K562 (cell line): ENCODE data around the gene POLR2H. TPM values are rescaled to one million over a fixed set of nuclear protein-coding genes. Genes with fewer than 3 reads are reported as not detected.

Source experiments
- BRD9 ChIP-seq: fragments of 450-650 bp; IDR thresholded peaks from 2 replicates; pipeline ENCODE4 v1.6.1; 2018; ENCODE audit warnings: low read depth; ENCODE audit not compliant: partially characterized antibody
- CEBPG ChIP-seq, 3 experiments: fragments of 200-800 bp in 1 of 3; sonication (Bioruptor generic) in 1 of 3; sonication (generic) in 1 of 3; formaldehyde crosslinking in 1 of 3; IDR thresholded peaks in 2 of 3; conservative IDR thresholded peaks in 1 of 3; 2 replicates each; pipeline versions ENCODE4 v1.6.1 to v1.8.0; 2016 to 2022; ENCODE audit warnings: missing compliant biosample characterization in 2 of 3, missing genetic modification characterization in 2 of 3, mild to moderate bottlenecking in 1 of 3, missing genetic modification reagents in 1 of 3
- DIDO1 ChIP-seq: fragments of 450-650 bp; IDR thresholded peaks from 2 replicates; pipeline ENCODE4 v1.6.1; 2016; ENCODE audit warnings: low read depth, missing biosample characterization, missing genetic modification characterization
- FUS ChIP-seq: fragments of 200-400 bp; formaldehyde crosslinking; optimal IDR thresholded peaks from 2 replicates; pipeline ENCODE3; 2017; ENCODE audit warnings: low read depth, low read length
- MCM3 ChIP-seq: fragments of 450-650 bp; IDR thresholded peaks from 2 replicates; pipeline ENCODE4 v1.6.1; 2016
- MECOM ChIP-seq: fragments of 250-450 bp; sonication (Bioruptor Pico); IDR thresholded peaks from 2 replicates; pipeline ENCODE4 v1.8.0; 2022; ENCODE audit warnings: inconsistent platforms
- NFXL1 ChIP-seq: fragments of 450-650 bp; formaldehyde crosslinking; IDR thresholded peaks from 2 replicates; pipeline ENCODE4 v1.4.0; 2021; ENCODE audit warnings: mild to moderate bottlenecking
- NR2C2 ChIP-seq, 2 experiments: fragments of 200-800 bp in 1 of 2; sonication (Bioruptor generic) in 1 of 2; sonication (generic) in 1 of 2; formaldehyde crosslinking in 1 of 2; IDR thresholded peaks; 2 replicates each; pipeline versions ENCODE4 v1.6.1 to v1.8.0; 2016 to 2022; ENCODE audit warnings: mild to moderate bottlenecking in 1 of 2, missing compliant biosample characterization in 1 of 2, missing genetic modification characterization in 1 of 2, missing genetic modification reagents in 1 of 2
- PHB2 ChIP-seq: fragments of 450-650 bp; IDR thresholded peaks from 2 replicates; pipeline ENCODE4 v1.6.1; 2017; ENCODE audit warnings: low read depth
- PHF8 ChIP-seq: fragments of 200-600 bp; sonication (generic); IDR thresholded peaks from 2 replicates; pipeline ENCODE4 v1.6.1; 2012; ENCODE audit warnings: mixed run types, mild to moderate bottlenecking, inconsistent platforms, low read length, moderate library complexity, borderline replicate concordance
- RFX1 ChIP-seq: fragments of 450-650 bp; IDR thresholded peaks from 2 replicates; pipeline ENCODE4 v1.6.1; 2016; ENCODE audit warnings: mild to moderate bottlenecking, moderate library complexity
- SRSF3 ChIP-seq: fragments of 200-400 bp; formaldehyde crosslinking; IDR thresholded peaks from 2 replicates; pipeline ENCODE4 v1.6.1; 2016; ENCODE audit warnings: mild to moderate bottlenecking, low read length, moderate library complexity; ENCODE audit not compliant: insufficient read depth
- TEAD2 ChIP-seq: fragments of 450-650 bp; IDR thresholded peaks from 2 replicates; pipeline ENCODE4 v1.6.1; 2016; ENCODE audit warnings: missing genetic modification characterization, control low read depth, missing compliant biosample characterization
- TSC22D4 ChIP-seq: fragments of 450-650 bp; IDR thresholded peaks from 2 replicates; pipeline ENCODE4 v1.6.1; 2016; ENCODE audit warnings: missing genetic modification characterization, missing biosample characterization, control low read depth
- ZNF212 ChIP-seq: fragments of 450-650 bp; formaldehyde crosslinking; IDR thresholded peaks from 2 replicates; pipeline ENCODE4 v1.4.0; 2020; ENCODE audit warnings: mild to moderate bottlenecking
- ZNF224 ChIP-seq: sonication (generic); formaldehyde crosslinking; IDR thresholded peaks from 2 replicates; pipeline ENCODE4 v1.8.0; 2022; ENCODE audit warnings: mild to moderate bottlenecking, missing genetic modification reagents
- ZNF24 ChIP-seq: fragments of 450-650 bp; IDR thresholded peaks from 2 replicates; pipeline ENCODE4 v1.6.1; 2016
- ZNF431 ChIP-seq: sonication (generic); formaldehyde crosslinking; IDR thresholded peaks from 2 replicates; pipeline ENCODE4 v1.8.0; 2022; ENCODE audit warnings: mild to moderate bottlenecking, missing genetic modification reagents
- ZNF766 ChIP-seq: fragments of 200-800 bp; sonication (Bioruptor generic); conservative IDR thresholded peaks from 2 replicates; pipeline ENCODE4 v1.6.1; 2016; ENCODE audit warnings: missing genetic modification characterization, missing compliant biosample characterization
- ZZZ3 ChIP-seq: fragments of 450-650 bp; IDR thresholded peaks from 2 replicates; pipeline ENCODE4 v1.6.1; 2016; ENCODE audit warnings: antibody characterized with exemption, mild to moderate bottlenecking, moderate library complexity
- polyA plus RNA-seq, 8 experiments: library from polyadenylated mRNA; depleted of rRNA in 4 of 8; stranded (reverse) in 5 of 8; unstranded in 3 of 8; fragments of >200 nt; fragmentation: Nextera tagmentation in 2 of 8; fragmentation: Illumina TruSeq in 1 of 8; extraction: Ambion mirVana in 2 of 8; extraction: Trizol in 1 of 8; gene quantifications; 2 replicates each; pipeline versions ENCODE4 v1.2.1 to v1.2.3, GENCODE V29; 2011 to 2014; ENCODE audit warnings: inconsistent platforms in 1 of 8, missing spikeins in 1 of 8
- total RNA-seq, 7 experiments: library from RNA; depleted of rRNA in 6 of 7; stranded (reverse); fragments of >200 nt in 6 of 7; fragmentation: Illumina TruSeq in 2 of 7; extraction: Trizol in 2 of 7; gene quantifications; 2 replicates each; pipeline versions ENCODE4 v1.2.1 to v1.2.3, GENCODE V29; 2011 to 2021; ENCODE audit warnings: low replicate concordance in 1 of 7
- TF ChIP-seq, protein P1 (sequence below): fragments of 200-800 bp; sonication (Bioruptor generic); IDR thresholded peaks from 2 replicates; pipeline ENCODE4 v1.6.1; 2017; ENCODE audit warnings: missing genetic modification characterization, missing compliant biosample characterization
- TF ChIP-seq, protein P2 (sequence below): fragments of 250-450 bp; sonication (Bioruptor Pico); IDR thresholded peaks from 2 replicates; pipeline ENCODE4 v1.4.0; 2020; ENCODE audit warnings: mild to moderate bottlenecking, moderate library complexity

The POLR2H gene
- total and polyA plus RNA-seq, 9 of the 15 experiments (the other 6 are each of a cell fraction or from before 2014, with no cell fraction given): 128 to 512 (median 220) TPM

DNA sequence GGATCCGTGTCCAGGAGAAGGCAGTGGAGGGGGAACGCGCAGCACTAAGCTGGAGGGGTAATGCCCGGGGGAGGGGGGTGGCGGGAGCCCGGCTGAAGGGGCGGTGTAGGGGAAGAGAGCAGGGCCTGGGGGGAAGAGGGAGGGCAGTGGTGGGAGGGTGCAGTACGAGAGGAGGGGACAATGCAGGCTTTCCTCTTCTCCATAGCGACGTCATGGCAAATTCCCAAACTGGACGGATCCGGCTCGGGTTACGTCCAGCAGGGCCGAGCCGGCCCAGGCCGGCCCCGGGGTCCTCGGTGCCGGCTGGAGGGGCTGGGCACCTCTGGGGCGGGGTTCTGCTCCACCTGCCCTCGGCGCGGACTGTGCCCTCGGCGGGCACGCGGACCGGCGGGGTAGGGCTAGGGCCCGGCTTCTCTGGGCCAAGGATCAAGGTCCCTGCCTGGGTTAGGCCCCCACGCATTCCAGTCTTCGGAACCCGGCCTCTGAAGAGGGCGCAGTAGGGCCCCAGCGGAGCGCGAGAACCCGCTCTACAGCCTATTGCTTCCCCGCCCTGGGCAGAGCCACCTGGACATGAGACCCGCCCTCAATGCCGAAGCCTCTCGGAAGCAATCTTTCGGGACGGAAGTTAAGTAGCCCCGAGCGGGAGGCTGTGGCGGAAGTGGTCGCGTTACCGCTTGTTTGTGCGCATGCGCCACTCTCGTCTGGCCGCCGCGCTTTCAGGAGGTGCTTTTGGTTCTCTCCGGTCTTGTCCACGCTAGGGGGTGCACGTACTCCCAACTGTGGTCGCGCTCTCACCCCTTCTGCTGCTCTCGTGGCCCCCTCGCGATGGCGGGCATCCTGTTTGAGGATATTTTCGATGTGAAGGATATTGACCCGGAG, 1.4 kb downstream of the POLR2H start (continued):
- TF ChIP-seq, protein P1, sequence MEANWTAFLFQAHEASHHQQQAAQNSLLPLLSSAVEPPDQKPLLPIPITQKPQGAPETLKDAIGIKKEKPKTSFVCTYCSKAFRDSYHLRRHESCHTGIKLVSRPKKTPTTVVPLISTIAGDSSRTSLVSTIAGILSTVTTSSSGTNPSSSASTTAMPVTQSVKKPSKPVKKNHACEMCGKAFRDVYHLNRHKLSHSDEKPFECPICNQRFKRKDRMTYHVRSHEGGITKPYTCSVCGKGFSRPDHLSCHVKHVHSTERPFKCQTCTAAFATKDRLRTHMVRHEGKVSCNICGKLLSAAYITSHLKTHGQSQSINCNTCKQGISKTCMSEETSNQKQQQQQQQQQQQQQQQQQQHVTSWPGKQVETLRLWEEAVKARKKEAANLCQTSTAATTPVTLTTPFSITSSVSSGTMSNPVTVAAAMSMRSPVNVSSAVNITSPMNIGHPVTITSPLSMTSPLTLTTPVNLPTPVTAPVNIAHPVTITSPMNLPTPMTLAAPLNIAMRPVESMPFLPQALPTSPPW (CRISPR knock-in tag): peak; percentile 81
- TF ChIP-seq NFXL1 (no peak), ZNF24 (no peak), MCM3 (no peak), TSC22D4 (tag) (no peak), TEAD2 (tag) (no peak), BRD9 (peak; percentile 57), ZNF224 (no peak), DIDO1 (tag) (peak; percentile 31; the same call in 1 of the 2 replicates), CEBPG (CRISPR knock-in tag; IDR thresholded peaks at IDR 0.05) (no peak), CEBPG (tag; conservative IDR thresholded peaks at IDR 0.05 in 1 of 2, IDR thresholded peaks at IDR 0.05 in 1 of 2) (no peak), PHF8 (peak; percentile 67; the same call in 1 of the 2 replicates), ZNF431 (CRISPR knock-in tag) (no peak), NR2C2 (CRISPR knock-in tag; IDR thresholded peaks at IDR 0.05) (peak; percentile 37; the same call in 1 of the 2 replicates), NR2C2 (tag; IDR thresholded peaks at IDR 0.05) (peak; percentile 95), ZNF212 (no peak), PHB2 (no peak), MECOM (CRISPR knock-in tag) (0 out of 2 replicates have a peak, but pooled peaks have one; percentile 32), RFX1 (no peak), FUS (no peak), ZNF766 (CRISPR knock-in tag) (peak; percentile 64; the same call in 1 of the 2 replicates), SRSF3 (no peak), ZZZ3 (no peak)
- TF ChIP-seq, protein P2, sequence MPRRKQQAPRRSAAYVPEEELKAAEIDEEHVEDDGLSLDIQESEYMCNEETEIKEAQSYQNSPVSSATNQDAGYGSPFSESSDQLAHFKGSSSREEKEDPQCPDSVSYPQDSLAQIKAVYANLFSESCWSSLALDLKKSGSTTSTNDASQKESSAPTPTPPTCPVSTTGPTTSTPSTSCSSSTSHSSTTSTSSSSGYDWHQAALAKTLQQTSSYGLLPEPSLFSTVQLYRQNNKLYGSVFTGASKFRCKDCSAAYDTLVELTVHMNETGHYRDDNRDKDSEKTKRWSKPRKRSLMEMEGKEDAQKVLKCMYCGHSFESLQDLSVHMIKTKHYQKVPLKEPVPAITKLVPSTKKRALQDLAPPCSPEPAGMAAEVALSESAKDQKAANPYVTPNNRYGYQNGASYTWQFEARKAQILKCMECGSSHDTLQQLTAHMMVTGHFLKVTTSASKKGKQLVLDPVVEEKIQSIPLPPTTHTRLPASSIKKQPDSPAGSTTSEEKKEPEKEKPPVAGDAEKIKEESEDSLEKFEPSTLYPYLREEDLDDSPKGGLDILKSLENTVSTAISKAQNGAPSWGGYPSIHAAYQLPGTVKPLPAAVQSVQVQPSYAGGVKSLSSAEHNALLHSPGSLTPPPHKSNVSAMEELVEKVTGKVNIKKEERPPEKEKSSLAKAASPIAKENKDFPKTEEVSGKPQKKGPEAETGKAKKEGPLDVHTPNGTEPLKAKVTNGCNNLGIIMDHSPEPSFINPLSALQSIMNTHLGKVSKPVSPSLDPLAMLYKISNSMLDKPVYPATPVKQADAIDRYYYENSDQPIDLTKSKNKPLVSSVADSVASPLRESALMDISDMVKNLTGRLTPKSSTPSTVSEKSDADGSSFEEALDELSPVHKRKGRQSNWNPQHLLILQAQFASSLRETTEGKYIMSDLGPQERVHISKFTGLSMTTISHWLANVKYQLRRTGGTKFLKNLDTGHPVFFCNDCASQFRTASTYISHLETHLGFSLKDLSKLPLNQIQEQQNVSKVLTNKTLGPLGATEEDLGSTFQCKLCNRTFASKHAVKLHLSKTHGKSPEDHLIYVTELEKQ: no peak
